Epithelial cell of esophagus (primary cell): Measurements from ENCODE around the gene TTYH3.
A peak's percentile ranks its signal among the peaks of the same experiment; 100 is the strongest.

ENCODE experiments used
- DNase-seq: peaks from one replicate; pipeline ENCODE4 v3.0.0; 2010; ENCODE audit warnings: low read depth
- H3K4me3 ChIP-seq: 2 replicates; pipeline ENCODE4 v1.5.1; 2011; ENCODE audit warnings: mild to moderate bottlenecking, low read length, control low read depth
- CTCF ChIP-seq: IDR thresholded peaks from 2 replicates; pipeline ENCODE4 v1.5.1; 2011; ENCODE audit warnings: low read depth, mild to moderate bottlenecking, low read length, control low read depth, inconsistent platforms; ENCODE audit not compliant: insufficient read depth; ENCODE audit errors: missing control alignments

TTYH3 gene

GRCh38 chr7:2646680-2647571, 15.1 kb downstream of the TTYH3 start:
- DNase-seq = peak; percentile 86
- TF ChIP-seq CTCF = no peak
- no peak overlapping the region for H3K4me3 ChIP-seq

DNA sequence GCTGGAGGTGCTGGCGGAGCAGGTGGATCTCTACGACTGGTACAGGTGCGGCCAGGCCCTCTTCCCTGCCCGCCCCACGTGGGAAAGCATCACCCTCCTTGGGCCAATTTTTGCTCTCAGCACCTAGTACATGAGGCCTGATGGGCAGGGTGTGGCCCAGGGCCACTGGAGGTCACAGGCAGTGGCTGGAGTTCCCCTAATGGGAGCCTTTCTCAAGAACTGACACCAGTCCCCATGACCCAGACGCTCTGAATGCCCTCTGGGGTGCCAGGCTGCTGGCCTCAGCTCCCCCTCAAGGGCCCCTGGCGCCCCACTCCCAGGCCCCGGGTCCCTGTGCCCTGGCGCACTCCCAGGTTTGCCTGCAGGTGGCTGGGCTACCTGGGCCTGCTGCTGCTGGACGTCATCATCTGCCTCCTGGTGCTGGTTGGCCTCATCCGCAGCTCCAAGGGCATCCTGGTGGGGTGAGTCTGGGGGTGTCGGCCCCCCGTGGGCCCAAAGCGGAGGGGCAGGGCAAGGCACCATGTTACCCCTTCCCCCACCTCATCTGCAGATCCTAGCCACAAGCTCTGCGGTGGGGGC, 15.9 kb downstream of the TTYH3 start:
- no peak overlapping the region for H3K4me3 ChIP-seq
- no peak for TF ChIP-seq CTCF
- no peak for DNase-seq

DNA sequence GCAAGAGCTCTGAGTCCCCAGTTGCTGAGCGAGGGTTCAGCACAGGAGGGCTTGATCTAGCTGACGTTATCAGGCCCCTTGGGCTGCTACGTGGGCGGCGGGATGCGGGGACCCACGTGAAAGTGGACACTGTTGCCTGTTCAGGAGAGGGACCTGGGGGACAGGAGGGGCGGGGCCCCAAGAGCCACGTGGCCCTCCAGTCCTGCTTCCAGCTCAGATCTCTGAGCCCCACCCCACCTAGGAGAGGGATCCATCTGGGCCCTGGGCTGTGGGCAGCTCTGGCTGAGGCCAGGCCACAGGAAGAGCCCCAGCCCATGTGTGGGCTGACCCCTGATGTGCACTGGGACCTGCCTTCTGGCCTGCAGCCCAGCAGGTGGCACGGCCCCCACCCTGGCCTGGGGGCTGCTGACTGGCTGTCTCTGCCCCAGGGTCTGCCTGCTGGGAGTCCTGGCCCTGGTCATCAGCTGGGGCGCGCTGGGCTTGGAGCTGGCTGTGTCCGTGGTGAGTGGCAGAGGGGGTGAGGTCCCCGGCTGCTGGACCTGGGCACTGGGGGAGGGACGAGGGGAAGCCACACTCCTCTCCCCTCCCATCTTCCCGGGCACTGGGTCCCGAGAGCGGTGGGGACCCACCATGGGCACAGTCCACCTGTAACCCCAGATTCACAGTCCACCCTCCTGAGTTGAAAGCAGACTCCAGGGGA, 17.5 kb downstream of the TTYH3 start:
- no peak for TF ChIP-seq CTCF
- no peak overlapping the region for H3K4me3 ChIP-seq
- DNase-seq = no peak

GRCh38 chr7:2649991-2650390, 18.2 kb downstream of the TTYH3 start:
- no peak for DNase-seq
- TF ChIP-seq CTCF = no peak
- H3K4me3 ChIP-seq = no peak overlapping the region

DNA sequence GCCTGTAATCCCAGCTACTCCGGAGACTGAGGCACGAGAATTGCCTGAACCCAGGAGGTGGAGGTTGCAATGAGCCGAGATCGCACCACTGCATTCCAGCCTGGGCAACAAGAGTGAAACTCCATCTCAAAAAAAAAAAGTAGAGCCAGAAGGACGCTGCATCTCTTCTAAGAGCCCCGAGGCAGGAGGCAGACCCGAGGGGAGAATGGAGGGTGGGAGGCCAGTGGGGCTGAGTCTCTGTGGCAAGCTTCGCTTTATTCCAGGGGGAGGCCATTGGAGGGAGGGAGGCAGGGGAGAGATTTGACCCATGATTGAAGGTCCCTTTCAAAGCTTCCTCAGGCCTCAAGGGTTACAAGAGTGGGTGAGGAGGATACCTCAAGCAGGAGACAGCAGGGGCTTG, 18.7 kb downstream of the TTYH3 start:
- H3K4me3 ChIP-seq = no peak overlapping the region
- no peak for DNase-seq
- no peak for TF ChIP-seq CTCF

DNA sequence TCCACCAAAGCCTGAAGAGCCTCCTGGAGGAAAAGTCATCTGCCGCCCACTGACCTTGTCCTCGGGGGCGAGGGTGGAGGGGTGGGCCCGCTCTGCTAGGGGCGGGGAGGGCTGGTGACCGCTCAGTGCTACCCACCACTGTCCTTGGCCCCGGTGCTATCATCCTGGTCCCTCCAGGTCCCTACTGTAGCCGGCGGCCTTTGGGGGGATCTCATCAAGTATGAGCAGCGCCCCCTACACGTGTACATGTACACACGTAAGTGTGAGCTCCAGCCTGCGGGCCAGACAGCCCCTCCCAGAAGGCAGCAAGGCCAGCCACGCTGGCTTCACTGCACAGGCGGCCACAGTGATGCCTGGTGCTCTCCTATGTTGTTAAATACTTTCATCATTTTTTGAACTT, 19.6 kb downstream of the TTYH3 start:
- no peak for TF ChIP-seq CTCF
- DNase-seq = no peak
- H3K4me3 ChIP-seq = no peak overlapping the region
